PC-3 (cell line): ENCODE measurements around the gene IQSEC3.
"Not testable (repeated sequence)": the region's sequence is repeated elsewhere in the genome, so short reads cannot be mapped to it uniquely, and the experiment has no call there.

Experiments used
- EZH2 ChIP-seq: fragments of 300-600 bp; sonication (generic); IDR thresholded peaks from one replicate; pipeline ENCODE4 v1.6.1; 2017; ENCODE audit warnings: antibody characterized with exemption, mild to moderate bottlenecking, low read length; ENCODE audit not compliant: unreplicated experiment
- EZH2phosphoT487 ChIP-seq: fragments of 300-600 bp; sonication (generic); IDR thresholded peaks from 2 replicates; pipeline ENCODE4 v1.6.1; 2018; ENCODE audit warnings: mild to moderate bottlenecking, antibody characterized with exemption, low read length, borderline replicate concordance
- TF ChIP-seq, protein P1 (sequence below): fragments of 300-600 bp; sonication (generic); conservative IDR thresholded peaks from 2 replicates; pipeline ENCODE4 v1.5.1; 2017; ENCODE audit warnings: antibody characterized with exemption, low read depth, mild to moderate bottlenecking, low read length

- TF ChIP-seq, protein P1, sequence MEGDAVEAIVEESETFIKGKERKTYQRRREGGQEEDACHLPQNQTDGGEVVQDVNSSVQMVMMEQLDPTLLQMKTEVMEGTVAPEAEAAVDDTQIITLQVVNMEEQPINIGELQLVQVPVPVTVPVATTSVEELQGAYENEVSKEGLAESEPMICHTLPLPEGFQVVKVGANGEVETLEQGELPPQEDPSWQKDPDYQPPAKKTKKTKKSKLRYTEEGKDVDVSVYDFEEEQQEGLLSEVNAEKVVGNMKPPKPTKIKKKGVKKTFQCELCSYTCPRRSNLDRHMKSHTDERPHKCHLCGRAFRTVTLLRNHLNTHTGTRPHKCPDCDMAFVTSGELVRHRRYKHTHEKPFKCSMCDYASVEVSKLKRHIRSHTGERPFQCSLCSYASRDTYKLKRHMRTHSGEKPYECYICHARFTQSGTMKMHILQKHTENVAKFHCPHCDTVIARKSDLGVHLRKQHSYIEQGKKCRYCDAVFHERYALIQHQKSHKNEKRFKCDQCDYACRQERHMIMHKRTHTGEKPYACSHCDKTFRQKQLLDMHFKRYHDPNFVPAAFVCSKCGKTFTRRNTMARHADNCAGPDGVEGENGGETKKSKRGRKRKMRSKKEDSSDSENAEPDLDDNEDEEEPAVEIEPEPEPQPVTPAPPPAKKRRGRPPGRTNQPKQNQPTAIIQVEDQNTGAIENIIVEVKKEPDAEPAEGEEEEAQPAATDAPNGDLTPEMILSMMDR: not testable (repeated sequence)
- TF ChIP-seq EZH2phosphoT487, EZH2: not testable (repeated sequence)
These were observed 46.7 kb upstream of the IQSEC3 start for GRCh38 chr12:19906-20305.
